ENCODE results near the gene TRAPPC1.
A peak's percentile ranks its signal among the peaks of the same experiment; 100 is the strongest.
"Not testable (repeated sequence)": the region's sequence is repeated elsewhere in the genome, so short reads cannot be mapped to it uniquely, and the experiment has no call there.

The TRAPPC1 gene, protein sequence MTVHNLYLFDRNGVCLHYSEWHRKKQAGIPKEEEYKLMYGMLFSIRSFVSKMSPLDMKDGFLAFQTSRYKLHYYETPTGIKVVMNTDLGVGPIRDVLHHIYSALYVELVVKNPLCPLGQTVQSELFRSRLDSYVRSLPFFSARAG

DNA sequence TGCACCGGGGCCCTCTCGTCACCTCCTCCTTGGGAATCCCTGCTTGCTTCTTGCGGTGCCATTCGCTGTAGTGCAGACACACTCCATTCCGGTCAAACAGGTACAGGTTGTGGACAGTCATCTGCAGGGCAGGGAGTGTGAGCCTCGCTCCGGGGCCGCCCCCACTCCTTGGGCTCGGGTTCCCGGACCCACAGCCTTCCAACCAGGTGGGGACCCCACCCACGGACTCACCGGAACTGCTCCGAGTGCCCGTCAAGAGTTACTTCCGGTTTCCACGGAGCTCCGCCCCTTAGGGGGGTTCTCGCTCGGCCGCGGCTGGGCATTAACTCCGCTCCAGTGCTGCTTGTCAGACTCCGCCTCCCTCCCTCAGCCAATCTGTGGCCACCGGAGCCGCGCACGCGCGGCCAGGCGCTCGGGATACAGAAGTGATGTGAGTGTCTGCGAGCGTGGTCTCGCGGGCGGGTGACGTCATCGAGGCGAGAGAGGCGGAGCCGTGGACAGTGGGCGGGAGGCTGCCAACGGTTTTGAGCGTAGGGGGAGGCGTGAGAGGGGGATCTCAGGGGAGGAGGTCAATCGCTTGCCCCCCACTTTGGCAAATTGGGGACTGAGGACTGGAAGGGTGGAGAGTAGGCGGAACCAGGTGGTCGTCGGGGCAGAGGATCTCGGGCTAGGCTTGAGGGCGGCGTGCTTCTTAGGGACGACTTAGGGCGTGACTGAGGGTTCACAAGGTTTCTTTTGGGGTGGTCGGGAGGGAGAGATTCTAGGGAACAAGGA lies at the start of gene TRAPPC1, which contains the start of gene CNTROB:
TSS of gene TRAPPC1 (minus strand) at position 238 of the 774 bp plus-strand sequence. CDS start at position 121, 117 bp downstream.
TSS of gene CNTROB (plus strand) at position 498 of the 774 bp plus-strand sequence. CDS start 874 bp downstream, outside the sequence.
- peak within 1 kb of the TSS; percentile 90 for H3K4me3 ChIP-seq (ENCODE audit: low read depth, low read length)

- H3K4me3 ChIP-seq (ENCODE audit: low read depth, low read length), result no peak overlapping the region
These were observed 46.1 kb upstream of the TRAPPC1 start for GRCh38 chr17:7977805-7978204.

DNA sequence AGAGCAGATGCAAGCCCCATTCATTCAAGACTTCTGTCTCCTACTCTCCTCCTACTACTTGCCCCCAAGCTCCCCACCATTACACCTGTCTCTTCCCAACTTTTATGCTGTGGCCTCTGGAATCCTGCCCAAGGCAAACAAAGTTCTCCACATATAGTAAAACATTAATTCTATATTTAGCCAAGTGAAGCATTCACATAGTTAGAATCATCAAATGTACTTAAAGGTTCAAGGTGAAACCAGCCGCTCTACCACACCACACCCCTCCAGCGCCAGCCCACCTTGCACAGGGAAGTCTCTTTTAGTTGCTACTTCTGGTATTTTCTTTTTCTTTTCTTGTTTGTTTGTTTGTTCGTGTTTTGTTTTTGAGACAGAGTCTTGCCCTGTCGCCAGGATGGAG lies 45.3 kb upstream of the TRAPPC1 start:
- no peak overlapping the region for H3K4me3 ChIP-seq (ENCODE audit: low read depth, low read length)

DNA sequence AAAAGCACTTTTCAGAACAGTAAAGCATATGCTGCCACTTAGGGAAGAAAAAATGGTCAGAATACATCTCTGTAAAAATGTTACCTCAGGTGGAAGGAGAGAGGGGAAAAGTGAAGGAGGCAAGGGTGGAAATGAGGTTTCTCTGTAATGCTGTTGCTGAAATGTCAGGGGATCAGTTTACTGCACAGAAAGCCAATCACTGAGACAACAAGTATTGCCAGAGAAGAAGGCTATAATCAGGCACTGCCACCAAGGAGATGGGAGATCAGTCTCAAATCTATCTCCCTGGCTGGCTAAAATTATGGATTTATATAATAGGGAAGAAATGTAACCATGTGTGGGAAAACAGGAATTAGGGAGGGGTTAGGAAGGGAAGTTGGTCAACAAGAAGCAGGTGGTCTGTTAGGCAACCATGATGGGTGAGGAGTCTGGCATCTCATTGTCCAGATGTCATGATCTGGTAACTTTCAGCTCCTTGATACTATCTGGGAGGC lies 42.9 kb upstream of the TRAPPC1 start:
- no peak overlapping the region for H3K4me3 ChIP-seq (ENCODE audit: low read depth, low read length)

GRCh38 chr17:7972131-7972785 lies 40.5 kb upstream of the TRAPPC1 start:
- H3K4me3 ChIP-seq (ENCODE audit: low read depth, low read length), result no peak overlapping the region

DNA sequence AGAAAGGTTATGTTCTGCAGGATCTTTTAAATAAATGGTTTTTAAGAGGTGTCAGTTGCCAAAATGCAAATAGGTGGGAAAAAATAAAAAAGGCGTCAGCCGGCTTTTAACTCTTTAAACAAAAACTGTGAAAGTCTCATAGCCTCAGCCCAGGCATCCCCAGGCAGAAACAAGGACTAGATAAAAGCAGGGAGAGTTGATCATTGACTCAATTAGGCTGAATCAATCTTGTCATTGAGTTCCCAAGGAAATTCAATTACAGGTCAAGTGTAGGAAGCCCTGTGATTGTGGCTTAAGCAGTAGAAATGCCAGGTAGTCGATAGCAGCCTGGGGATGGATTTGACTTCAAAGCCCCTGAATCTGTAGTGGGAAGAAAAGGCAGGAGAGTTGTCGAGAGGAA lies 39.9 kb upstream of the TRAPPC1 start:
- H3K4me3 ChIP-seq (ENCODE audit: low read depth, low read length), result no peak overlapping the region

DNA sequence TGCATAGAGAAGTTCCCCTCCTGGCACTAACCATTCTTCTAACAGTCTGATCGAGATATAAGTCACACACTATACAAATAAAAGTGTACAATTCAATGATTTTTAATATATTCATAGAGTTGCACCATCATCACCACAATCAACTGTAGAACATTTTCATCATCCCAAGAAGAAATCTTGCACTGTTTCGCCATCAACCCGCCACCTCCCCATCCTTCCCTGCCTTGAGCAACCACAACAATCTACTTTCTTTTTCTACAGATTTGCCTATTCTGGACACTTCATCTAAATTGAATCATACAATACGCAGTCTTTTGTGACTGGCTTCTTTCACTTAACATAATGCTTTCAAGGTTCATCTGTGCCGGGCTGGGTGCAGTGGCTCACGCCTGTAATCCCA lies 37.7 kb upstream of the TRAPPC1 start:
- no peak overlapping the region for H3K4me3 ChIP-seq (ENCODE audit: low read depth, low read length)

DNA sequence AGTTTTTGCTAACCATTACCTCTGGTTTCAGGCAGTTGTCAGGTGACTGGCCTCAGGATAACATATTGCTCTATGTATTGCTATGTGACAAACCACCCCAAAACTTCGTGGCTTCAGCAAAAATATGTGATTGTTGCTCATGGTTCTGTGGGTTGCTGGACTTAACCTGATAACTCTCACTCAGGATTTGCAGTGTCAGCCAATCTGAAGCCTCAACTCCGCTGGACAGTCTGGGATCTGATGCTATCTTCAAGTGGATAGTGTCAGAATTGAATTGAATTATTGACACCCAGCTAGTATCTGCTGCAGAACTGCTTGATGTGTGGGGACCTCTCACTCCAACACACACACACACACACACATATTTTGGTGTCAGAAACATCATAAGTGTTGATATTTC lies 36.0 kb upstream of the TRAPPC1 start:
- no peak overlapping the region for H3K4me3 ChIP-seq (ENCODE audit: low read depth, low read length)

DNA sequence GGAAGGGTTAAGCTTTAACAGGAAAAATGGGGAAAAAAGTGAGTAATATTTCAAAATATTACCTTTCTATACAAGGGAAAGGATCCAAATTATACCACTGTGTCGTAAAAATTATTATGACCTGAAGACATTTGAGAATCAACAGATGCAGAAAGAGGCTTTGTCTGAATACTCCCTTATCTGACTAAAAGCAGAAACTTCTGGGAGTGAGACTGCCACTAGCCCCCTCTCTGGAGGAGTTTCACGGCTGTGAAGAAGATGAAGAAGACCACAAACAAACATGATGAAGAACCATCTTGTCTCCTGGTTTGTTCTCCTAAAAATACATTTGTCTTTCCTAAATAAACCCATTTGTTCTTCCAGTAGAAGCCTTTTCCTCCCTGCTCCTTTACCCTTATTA lies 29.7 kb upstream of the TRAPPC1 start:
- no peak overlapping the region for H3K4me3 ChIP-seq (ENCODE audit: low read depth, low read length)

- no peak overlapping the region for H3K4me3 ChIP-seq (ENCODE audit: low read depth, low read length)
These were observed 27.9 kb upstream of the TRAPPC1 start for GRCh38 chr17:7959503-7960253.

GRCh38 chr17:7956228-7956965 lies 24.7 kb upstream of the TRAPPC1 start:
- H3K4me3 ChIP-seq (ENCODE audit: low read depth, low read length), result no peak overlapping the region

DNA sequence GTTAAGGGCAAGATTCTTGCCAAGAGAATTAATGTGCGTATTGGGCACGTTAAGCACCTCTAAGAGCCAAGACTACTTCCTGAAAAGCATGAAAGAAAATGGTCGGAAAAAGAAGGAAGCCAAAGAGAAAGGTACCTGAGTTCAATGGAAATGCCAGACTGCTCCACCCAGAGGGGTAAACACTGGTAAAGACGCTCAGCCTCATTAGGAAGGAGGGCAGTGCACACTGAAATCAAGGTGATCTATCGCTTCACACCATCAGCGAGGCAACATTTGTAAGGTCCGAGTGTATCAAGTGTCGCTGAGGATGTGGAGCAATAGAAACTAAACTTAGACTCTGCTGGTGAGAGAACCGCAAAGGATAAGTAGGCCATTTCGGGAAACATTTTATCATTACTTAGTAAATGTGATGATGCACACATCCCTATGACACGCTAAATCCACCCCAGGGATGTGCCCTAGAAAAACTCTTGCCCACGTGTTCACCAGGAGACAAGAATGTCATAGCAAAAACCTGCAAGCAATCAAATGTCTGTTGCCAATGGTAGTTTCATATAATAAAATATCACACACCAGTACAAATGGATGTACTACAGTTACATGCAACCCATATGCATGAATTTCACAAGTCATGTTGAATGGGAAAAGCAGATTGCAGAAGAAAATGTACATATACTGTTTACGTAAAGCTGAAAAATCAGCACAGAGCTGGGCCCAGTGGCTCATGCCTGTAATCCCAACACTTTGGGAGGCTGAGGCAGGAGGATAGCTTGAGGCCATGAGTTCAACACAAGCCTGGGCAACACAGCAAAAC lies 23.9 kb upstream of the TRAPPC1 start:
- no peak overlapping the region for H3K4me3 ChIP-seq (ENCODE audit: low read depth, low read length)

DNA sequence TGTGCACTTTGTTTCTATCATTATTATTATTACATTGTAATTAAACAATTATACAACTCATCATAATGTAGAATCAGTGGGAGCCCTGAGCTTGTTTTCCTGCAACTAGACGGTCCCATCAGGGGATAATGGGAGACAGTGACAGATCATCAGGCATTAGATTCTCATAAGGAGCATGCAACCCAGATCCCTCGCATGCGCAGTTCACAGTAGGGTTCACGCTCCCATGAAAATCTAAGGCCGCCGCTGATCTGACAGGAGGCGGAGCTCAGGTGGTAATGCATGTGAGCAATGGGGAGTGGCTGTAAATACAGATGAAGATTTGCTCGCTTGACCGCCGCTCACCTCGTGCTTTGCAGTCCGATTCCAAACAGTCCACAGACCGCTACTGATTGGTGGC lies 21.5 kb upstream of the TRAPPC1 start:
- not testable (repeated sequence) for H3K4me3 ChIP-seq (ENCODE audit: low read depth, low read length)

DNA sequence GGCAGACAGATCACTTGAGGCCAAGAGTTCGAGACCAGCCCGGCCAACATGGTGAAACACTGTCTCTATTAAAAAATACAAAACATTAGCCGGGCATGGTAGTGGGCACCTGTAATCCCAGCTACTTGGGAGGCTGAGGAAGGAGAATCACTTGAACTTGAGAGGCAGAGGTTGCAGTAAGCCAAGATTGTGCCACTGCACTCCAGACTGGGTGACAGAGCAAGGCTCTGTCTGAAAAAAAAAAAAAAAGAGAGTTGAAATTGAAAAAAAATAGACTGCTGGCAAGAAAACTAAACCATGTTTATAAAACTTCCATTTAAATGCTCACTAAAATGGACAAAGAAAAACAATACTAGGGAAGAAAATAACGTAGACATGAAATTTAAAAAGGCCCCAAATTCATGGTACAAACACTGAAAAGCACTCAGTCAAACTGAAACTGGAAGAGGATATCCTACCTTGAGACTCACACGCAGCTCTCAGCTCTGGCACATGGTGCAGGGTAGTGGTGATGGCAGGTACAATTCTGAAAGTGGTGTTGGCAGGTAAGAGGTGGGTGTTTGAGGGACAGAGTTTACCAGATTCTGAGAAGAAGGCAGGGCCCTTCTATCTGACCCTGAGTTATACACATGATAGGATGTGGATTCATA lies 19.5 kb upstream of the TRAPPC1 start:
- H3K4me3 ChIP-seq (ENCODE audit: low read depth, low read length), result no peak overlapping the region

DNA sequence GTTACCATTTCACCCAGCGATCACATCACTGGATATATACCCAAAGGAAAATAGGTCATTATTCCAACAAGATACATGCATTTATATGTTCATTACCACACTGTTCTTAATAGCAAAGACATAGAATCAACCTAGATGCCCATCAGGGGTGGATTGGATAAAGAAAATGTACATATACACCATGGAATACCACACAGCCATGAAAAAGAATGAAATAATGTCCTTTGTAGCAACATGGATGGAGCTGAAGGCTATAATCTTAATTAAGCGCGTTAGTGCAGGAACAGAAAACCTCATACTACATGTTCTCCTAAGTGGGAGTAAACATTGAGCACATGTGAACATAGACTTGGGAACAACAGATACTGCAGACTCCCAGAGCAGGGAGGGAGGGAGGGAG lies 18.8 kb upstream of the TRAPPC1 start:
- H3K4me3 ChIP-seq (ENCODE audit: low read depth, low read length), result no peak overlapping the region

- no peak overlapping the region for H3K4me3 ChIP-seq (ENCODE audit: low read depth, low read length)
These were observed 15.9 kb upstream of the TRAPPC1 start for GRCh38 chr17:7947651-7948050.

- no peak overlapping the region for H3K4me3 ChIP-seq (ENCODE audit: low read depth, low read length)
These were observed 14.7 kb upstream of the TRAPPC1 start for GRCh38 chr17:7946441-7946840.

DNA sequence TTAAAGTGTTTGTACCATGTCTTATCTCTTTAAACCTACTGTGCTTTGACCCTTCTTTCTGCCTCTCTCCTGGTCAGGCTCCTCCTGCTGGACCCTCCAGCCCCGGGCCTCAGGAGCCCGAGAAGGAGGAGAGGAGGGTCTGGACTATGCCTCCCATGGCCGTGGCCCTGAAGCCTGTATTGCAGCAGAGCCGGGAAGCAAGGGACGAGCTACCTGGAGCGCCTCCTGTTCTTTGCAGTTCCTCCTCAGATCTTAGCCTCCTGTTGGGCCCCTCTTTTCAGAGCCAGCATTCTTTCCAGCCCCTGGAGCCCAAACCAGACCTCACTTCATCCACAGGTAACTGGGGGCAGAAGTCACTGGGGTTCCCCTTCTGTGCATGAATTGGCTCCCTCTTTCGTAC lies 13.9 kb upstream of the TRAPPC1 start:
- no peak overlapping the region for H3K4me3 ChIP-seq (ENCODE audit: low read depth, low read length)

DNA sequence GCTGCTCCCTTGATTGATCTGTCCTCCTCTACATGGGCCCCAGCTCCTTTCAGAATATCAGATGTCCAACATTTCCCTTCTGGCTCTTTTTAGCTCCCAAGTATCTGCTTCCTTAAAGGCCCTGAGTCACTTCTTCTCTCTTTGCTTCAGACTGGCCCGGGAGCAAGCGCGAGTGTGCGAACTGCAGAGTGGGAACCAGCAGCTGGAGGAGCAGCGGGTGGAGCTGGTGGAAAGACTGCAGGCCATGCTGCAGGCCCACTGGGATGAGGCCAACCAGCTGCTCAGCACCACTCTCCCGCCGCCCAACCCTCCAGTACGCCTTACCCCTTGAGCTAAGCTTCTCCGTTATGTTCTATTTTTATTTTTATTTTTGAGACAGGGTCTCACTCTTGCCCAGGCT lies 12.6 kb upstream of the TRAPPC1 start:
- H3K4me3 ChIP-seq (ENCODE audit: low read depth, low read length), result no peak overlapping the region
